Choroid plexus epithelial cell (primary cell): ENCODE measurements around the gene SLC38A1.
A peak's percentile ranks its signal among the peaks of the same experiment; 100 is the strongest.

Experiments used
- DNase-seq: peaks from one replicate; pipeline ENCODE4 v3.0.0-alpha.2; 2010; ENCODE audit warnings: low read depth
- H3K4me3 ChIP-seq: 2 replicates; pipeline ENCODE4 v1.5.1; 2011; ENCODE audit warnings: low read depth, mild to moderate bottlenecking, control low read depth, low read length, moderate library complexity
- CTCF ChIP-seq: conservative IDR thresholded peaks from 2 replicates; pipeline ENCODE4 v1.5.1; 2011; ENCODE audit warnings: low read depth, mild to moderate bottlenecking, control low read depth, inconsistent platforms, low read length, moderate library complexity

The SLC38A1 gene

GRCh38 chr12:46188170-46188569 is 80.7 kb downstream of the SLC38A1 start:
- TF ChIP-seq CTCF, result no peak
- H3K4me3 ChIP-seq, result no peak overlapping the region
- no peak for DNase-seq

GRCh38 chr12:46187023-46187422 is 81.8 kb downstream of the SLC38A1 start:
- no peak overlapping the region for H3K4me3 ChIP-seq
- no peak for TF ChIP-seq CTCF
- DNase-seq, result peak; percentile 88

- H3K4me3 ChIP-seq, result no peak overlapping the region
- no peak for TF ChIP-seq CTCF
- no peak for DNase-seq
Observed at GRCh38 chr12:46186088-46186487, 82.8 kb downstream of the SLC38A1 start.

GRCh38 chr12:46185686-46186085 is 83.2 kb downstream of the SLC38A1 start:
- H3K4me3 ChIP-seq, result no peak overlapping the region
- no peak for TF ChIP-seq CTCF
- DNase-seq, result no peak

GRCh38 chr12:46184798-46185595 is 83.8 kb downstream of the SLC38A1 start:
- no peak overlapping the region for H3K4me3 ChIP-seq
- no peak for TF ChIP-seq CTCF
- DNase-seq, result no peak

GRCh38 chr12:46183112-46183511 is 85.7 kb downstream of the SLC38A1 start:
- DNase-seq, result no peak
- no peak for TF ChIP-seq CTCF
- H3K4me3 ChIP-seq, result no peak overlapping the region

- DNase-seq, result no peak
- TF ChIP-seq CTCF, result no peak
- H3K4me3 ChIP-seq, result no peak overlapping the region
Observed at GRCh38 chr12:46181465-46181864, 87.4 kb downstream of the SLC38A1 start.
